SK-N-SH (cell line): ENCODE results near the gene ATP2B1. TPM values are rescaled to one million over a fixed set of nuclear protein-coding genes. Genes with fewer than 3 reads are reported as not detected.

Experiments
- CTCF ChIA-PET: fragments of 300-600, 350-600 bp; formaldehyde crosslinking; extraction: SDS; loops from one replicate; lab custom pipeline; 2021; lab: Yijun Ruan, JAX
- POLR2A ChIA-PET: fragments of 350-600 bp; sonication (Branson Sonifier 250); formaldehyde crosslinking; extraction: SDS; loops from one replicate; lab custom pipeline; 2020; ENCODE audit warnings: antibody characterized with exemption, inconsistent platforms; lab: Yijun Ruan, JAX
- DNase-seq: peaks from one replicate; pipeline ENCODE4 v3.0.0; 2012
- H2AFZ ChIP-seq: fragments of 200-600 bp; sonication (generic); 2 replicates; pipeline ENCODE4 v1.8.1; 2016; ENCODE audit warnings: antibody characterized with exemption, mild to moderate bottlenecking, low read depth
- H3F3A ChIP-seq: fragments of 200-600 bp; sonication (generic); replicated peaks from 2 replicates; pipeline ENCODE3; 2016; ENCODE audit warnings: antibody characterized with exemption, mild to moderate bottlenecking; ENCODE audit not compliant: insufficient read depth
- H3K27ac ChIP-seq, 2 experiments: fragments of 200-500 bp in 1 of 2; fragments of 200-600 bp in 1 of 2; sonication (Bioruptor generic) in 1 of 2; sonication (generic), shearing (Covaris generic) in 1 of 2; 2 replicates each; pipeline versions ENCODE4 v1.5.1 to v1.6.1; 2014 to 2016; ENCODE audit warnings: low read depth in 2 of 2, inconsistent platforms in 1 of 2, low read length in 1 of 2, mild to moderate bottlenecking in 1 of 2, mixed read lengths in 1 of 2
- H3K27me3 ChIP-seq: fragments of 200-600 bp; sonication (generic), shearing (Covaris generic); 2 replicates; pipeline ENCODE4 v1.6.1; 2016; ENCODE audit warnings: mixed run types; ENCODE audit not compliant: insufficient read depth
- H3K36me3 ChIP-seq, 2 experiments: fragments of 200-500 bp in 1 of 2; fragments of 200-600 bp in 1 of 2; sonication (Bioruptor generic) in 1 of 2; sonication (generic) in 1 of 2; replicated peaks in 1 of 2; 2 replicates each; pipeline versions ENCODE3 to v1.5.1; 2014 to 2016; ENCODE audit warnings: low read length in 1 of 2, mild to moderate bottlenecking in 1 of 2; ENCODE audit not compliant: insufficient read depth in 2 of 2, control insufficient read depth in 1 of 2
- H3K4me1 ChIP-seq, 2 experiments: fragments of 200-500 bp in 1 of 2; fragments of 200-600 bp in 1 of 2; sonication (Bioruptor generic) in 1 of 2; sonication (generic), shearing (Covaris generic) in 1 of 2; 2 replicates each; pipeline versions ENCODE4 v1.5.1 to v1.6.1; 2014 to 2016; ENCODE audit warnings: low read depth in 1 of 2, low read length in 1 of 2, mixed run types in 1 of 2; ENCODE audit not compliant: insufficient read depth in 2 of 2, control insufficient read depth in 1 of 2
- H3K4me2 ChIP-seq: fragments of 200-600 bp; sonication (generic), shearing (Covaris generic); 2 replicates; pipeline ENCODE4 v1.6.1; 2017; ENCODE audit warnings: mixed run types
- H3K4me3 ChIP-seq, 2 experiments: fragments of 200-500 bp in 1 of 2; fragments of 200-600 bp in 1 of 2; sonication (Bioruptor generic) in 1 of 2; sonication (generic), shearing (Covaris generic) in 1 of 2; 2 replicates each; pipeline versions ENCODE4 v1.5.1 to v1.8.1; 2014 to 2016; ENCODE audit warnings: low read depth in 2 of 2, inconsistent platforms in 1 of 2, low read length in 1 of 2, mild to moderate bottlenecking in 1 of 2, mixed read lengths in 1 of 2, moderate library complexity in 1 of 2
- H3K79me2 ChIP-seq: fragments of 200-600 bp; sonication (generic); 2 replicates; pipeline ENCODE4 v1.8.1; 2017; ENCODE audit warnings: mild to moderate bottlenecking; ENCODE audit not compliant: insufficient read depth
- H3K9ac ChIP-seq: fragments of 200-600 bp; sonication (generic); 2 replicates; pipeline ENCODE4 v1.6.1; 2017; ENCODE audit warnings: mixed run types
- H3K9me2 ChIP-seq: fragments of 200-600 bp; sonication (generic); 2 replicates; pipeline ENCODE4 v1.6.1; 2017; ENCODE audit warnings: mixed run types
- H3K9me3 ChIP-seq: fragments of 200-600 bp; sonication (generic); 2 replicates; pipeline ENCODE4 v1.6.1; 2017; ENCODE audit warnings: mixed run types, mild to moderate bottlenecking, moderate library complexity
- H4K20me1 ChIP-seq: fragments of 200-600 bp; sonication (generic); 2 replicates; pipeline ENCODE4 v1.6.1; 2017; ENCODE audit warnings: mild to moderate bottlenecking, mixed run types; ENCODE audit not compliant: insufficient read depth
- ELF1 ChIP-seq: IDR thresholded peaks from 2 replicates; pipeline ENCODE4 v1.4.0; 2012
- GATA2 ChIP-seq: sonication (generic); formaldehyde crosslinking; IDR thresholded peaks from 2 replicates; pipeline ENCODE4 v1.5.0; 2020; ENCODE audit warnings: mild to moderate bottlenecking, missing genetic modification reagents
- IRF3 ChIP-seq: fragments of 150-350 bp; IDR thresholded peaks from 2 replicates; pipeline ENCODE4 v1.6.1; 2016; ENCODE audit warnings: mild to moderate bottlenecking, low read depth, low read length
- MAX ChIP-seq: IDR thresholded peaks from 2 replicates; pipeline ENCODE4 v1.4.0; 2012; ENCODE audit warnings: low read depth
- NFIC ChIP-seq: IDR thresholded peaks from 2 replicates; pipeline ENCODE4 v1.4.0; 2012; ENCODE audit warnings: borderline replicate concordance
- POLR2AphosphoS5 ChIP-seq: IDR thresholded peaks from 2 replicates; pipeline ENCODE4 v1.6.1; 2012; ENCODE audit warnings: low read depth, low read length
- RAD21 ChIP-seq: IDR thresholded peaks from 2 replicates; pipeline ENCODE4 v1.6.1; 2012; ENCODE audit warnings: mild to moderate bottlenecking, low read length
- RCOR1 ChIP-seq: fragments of 150-350 bp; IDR thresholded peaks from 2 replicates; pipeline ENCODE4 v1.6.1; 2017; ENCODE audit warnings: antibody characterized with exemption, low read length
- RFX5 ChIP-seq: IDR thresholded peaks from 2 replicates; pipeline ENCODE4 v1.6.1; 2012; ENCODE audit warnings: mild to moderate bottlenecking, improper control_type of control experiment, low read length
- RXRA ChIP-seq: IDR thresholded peaks from 2 replicates; pipeline ENCODE4 v1.4.0; 2012; ENCODE audit warnings: low read depth, mild to moderate bottlenecking, borderline replicate concordance
- SMC3 ChIP-seq: IDR thresholded peaks from 2 replicates; pipeline ENCODE4 v1.6.1; 2012; ENCODE audit warnings: low read depth, low read length, improper control_type of control experiment
- TAF1 ChIP-seq: IDR thresholded peaks from 2 replicates; pipeline ENCODE4 v1.6.1; 2012; ENCODE audit warnings: low read depth, mild to moderate bottlenecking, low read length, moderate library complexity, borderline replicate concordance
- WGBS: methylation state at CpG from one replicate; pipeline ENCODE4 v1.1.6; 2017; ENCODE audit warnings: low lambda C conversion rate; 5-methylcytosine and 5-hydroxymethylcytosine counted together
- polyA plus RNA-seq, 3 experiments: library from polyadenylated mRNA; depleted of rRNA; stranded (reverse); fragments of >200 nt; gene quantifications; 2 replicates each; pipeline ENCODE4 v1.2.3, GENCODE V29; 2012
- TF ChIP-seq, protein P1 (sequence below): IDR thresholded peaks from 2 replicates; pipeline ENCODE4 v1.6.1; 2012; ENCODE audit warnings: mild to moderate bottlenecking, low read depth, low read length, moderate library complexity
- TF ChIP-seq, protein P2 (sequence below): fragments of 150-350 bp; IDR thresholded peaks from 2 replicates; pipeline ENCODE4 v1.6.1; 2017; ENCODE audit warnings: antibody characterized with exemption, low read length, low read depth, borderline replicate concordance
- TF ChIP-seq, protein P3 (sequence below): fragments of 200-600 bp; sonication (generic); IDR thresholded peaks from 2 replicates; pipeline ENCODE4 v1.6.1; 2017; ENCODE audit warnings: antibody characterized with exemption, mild to moderate bottlenecking, moderate library complexity

Gene ATP2B1
- polyA plus RNA-seq, 1 of the 3 experiments (the other 2 are of a cell fraction) = 4.3 TPM

DNA sequence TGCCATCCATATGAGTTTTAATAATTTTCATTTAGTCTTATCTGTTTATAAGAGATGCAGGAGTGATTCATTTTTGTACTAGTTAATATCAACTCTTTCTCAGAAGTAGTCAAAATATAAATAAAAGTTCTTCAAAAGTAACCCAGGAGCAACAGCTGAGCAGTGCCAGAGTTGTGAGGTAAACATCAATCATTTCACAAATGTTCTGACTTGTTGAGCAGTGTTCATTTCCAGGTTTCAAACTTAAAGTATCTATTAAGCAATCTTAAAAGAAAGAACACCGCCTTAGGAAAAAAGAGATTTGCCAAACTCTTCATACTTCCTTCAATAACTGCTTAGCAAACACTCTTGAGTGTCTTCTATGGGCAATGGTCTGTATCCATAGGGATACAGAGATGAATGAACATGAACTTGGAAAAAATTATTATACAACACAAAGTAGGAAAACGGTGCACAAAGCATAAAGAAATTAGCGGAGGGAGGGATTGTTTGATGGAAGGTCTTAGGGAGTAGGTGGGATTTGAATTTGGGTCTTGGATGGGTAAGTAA, 140.9 kb downstream of the ATP2B1 start:
- Histone ChIP-seq H3K4me2 (no peak overlapping the region), H3K27ac (no peak overlapping the region), H3K4me3 (no peak overlapping the region), H3K9me2 (no peaks in the 10 kb centered on the region), H4K20me1 (no peaks in the 10 kb centered on the region), H3F3A (no peaks in the 10 kb centered on the region), H3K9me3 (no peaks in the 10 kb centered on the region), H3K9ac (no peak overlapping the region), H2AFZ (no peak overlapping the region), H3K79me2 (no peaks in the 10 kb centered on the region), H3K4me1 (no peaks in the 10 kb centered on the region), H3K36me3 (no peaks in the 10 kb centered on the region), H3K27me3 (no peaks in the 10 kb centered on the region)
- CTCF ChIA-PET = no interaction called here
- WGBS = 83% methylated on average over 3 of the region's 3 CpGs
- DNase-seq = no peak
- TF ChIP-seq, protein P1, sequence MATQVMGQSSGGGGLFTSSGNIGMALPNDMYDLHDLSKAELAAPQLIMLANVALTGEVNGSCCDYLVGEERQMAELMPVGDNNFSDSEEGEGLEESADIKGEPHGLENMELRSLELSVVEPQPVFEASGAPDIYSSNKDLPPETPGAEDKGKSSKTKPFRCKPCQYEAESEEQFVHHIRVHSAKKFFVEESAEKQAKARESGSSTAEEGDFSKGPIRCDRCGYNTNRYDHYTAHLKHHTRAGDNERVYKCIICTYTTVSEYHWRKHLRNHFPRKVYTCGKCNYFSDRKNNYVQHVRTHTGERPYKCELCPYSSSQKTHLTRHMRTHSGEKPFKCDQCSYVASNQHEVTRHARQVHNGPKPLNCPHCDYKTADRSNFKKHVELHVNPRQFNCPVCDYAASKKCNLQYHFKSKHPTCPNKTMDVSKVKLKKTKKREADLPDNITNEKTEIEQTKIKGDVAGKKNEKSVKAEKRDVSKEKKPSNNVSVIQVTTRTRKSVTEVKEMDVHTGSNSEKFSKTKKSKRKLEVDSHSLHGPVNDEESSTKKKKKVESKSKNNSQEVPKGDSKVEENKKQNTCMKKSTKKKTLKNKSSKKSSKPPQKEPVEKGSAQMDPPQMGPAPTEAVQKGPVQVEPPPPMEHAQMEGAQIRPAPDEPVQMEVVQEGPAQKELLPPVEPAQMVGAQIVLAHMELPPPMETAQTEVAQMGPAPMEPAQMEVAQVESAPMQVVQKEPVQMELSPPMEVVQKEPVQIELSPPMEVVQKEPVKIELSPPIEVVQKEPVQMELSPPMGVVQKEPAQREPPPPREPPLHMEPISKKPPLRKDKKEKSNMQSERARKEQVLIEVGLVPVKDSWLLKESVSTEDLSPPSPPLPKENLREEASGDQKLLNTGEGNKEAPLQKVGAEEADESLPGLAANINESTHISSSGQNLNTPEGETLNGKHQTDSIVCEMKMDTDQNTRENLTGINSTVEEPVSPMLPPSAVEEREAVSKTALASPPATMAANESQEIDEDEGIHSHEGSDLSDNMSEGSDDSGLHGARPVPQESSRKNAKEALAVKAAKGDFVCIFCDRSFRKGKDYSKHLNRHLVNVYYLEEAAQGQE = no peak
- no peak for TF ChIP-seq NFIC
- TF ChIP-seq, protein P2, sequence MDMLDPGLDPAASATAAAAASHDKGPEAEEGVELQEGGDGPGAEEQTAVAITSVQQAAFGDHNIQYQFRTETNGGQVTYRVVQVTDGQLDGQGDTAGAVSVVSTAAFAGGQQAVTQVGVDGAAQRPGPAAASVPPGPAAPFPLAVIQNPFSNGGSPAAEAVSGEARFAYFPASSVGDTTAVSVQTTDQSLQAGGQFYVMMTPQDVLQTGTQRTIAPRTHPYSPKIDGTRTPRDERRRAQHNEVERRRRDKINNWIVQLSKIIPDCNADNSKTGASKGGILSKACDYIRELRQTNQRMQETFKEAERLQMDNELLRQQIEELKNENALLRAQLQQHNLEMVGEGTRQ = no peak
- no peak for TF ChIP-seq RCOR1
- no peak for TF ChIP-seq RFX5
- TF ChIP-seq RXRA = no peak
- no peak for TF ChIP-seq SMC3
- no peak for TF ChIP-seq TAF1
- no peak for TF ChIP-seq POLR2AphosphoS5
- TF ChIP-seq, protein P3, sequence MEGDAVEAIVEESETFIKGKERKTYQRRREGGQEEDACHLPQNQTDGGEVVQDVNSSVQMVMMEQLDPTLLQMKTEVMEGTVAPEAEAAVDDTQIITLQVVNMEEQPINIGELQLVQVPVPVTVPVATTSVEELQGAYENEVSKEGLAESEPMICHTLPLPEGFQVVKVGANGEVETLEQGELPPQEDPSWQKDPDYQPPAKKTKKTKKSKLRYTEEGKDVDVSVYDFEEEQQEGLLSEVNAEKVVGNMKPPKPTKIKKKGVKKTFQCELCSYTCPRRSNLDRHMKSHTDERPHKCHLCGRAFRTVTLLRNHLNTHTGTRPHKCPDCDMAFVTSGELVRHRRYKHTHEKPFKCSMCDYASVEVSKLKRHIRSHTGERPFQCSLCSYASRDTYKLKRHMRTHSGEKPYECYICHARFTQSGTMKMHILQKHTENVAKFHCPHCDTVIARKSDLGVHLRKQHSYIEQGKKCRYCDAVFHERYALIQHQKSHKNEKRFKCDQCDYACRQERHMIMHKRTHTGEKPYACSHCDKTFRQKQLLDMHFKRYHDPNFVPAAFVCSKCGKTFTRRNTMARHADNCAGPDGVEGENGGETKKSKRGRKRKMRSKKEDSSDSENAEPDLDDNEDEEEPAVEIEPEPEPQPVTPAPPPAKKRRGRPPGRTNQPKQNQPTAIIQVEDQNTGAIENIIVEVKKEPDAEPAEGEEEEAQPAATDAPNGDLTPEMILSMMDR = no peak
- no peak for TF ChIP-seq IRF3
- no peak for TF ChIP-seq MAX
- no peak for TF ChIP-seq GATA2 (CRISPR knock-in tag)
- TF ChIP-seq ELF1 = no peak
- TF ChIP-seq RAD21 = no peak
- POLR2A ChIA-PET = no interaction called here
